A673 (cell line): ENCODE measurements around the gene CHRNG. TPM values are rescaled to one million over a fixed set of nuclear protein-coding genes. Genes with fewer than 3 reads are reported as not detected.

Experiments used
- BruUV-seq: library from RNA; stranded (reverse); fragments of 400-500 nt; replicated peaks from 2 replicates; lab custom pipeline; 2021; lab: Mats Ljungman, UMichigan
- CTCF ChIA-PET: fragments of 300-600 bp; sonication (Branson Sonifier 250); formaldehyde crosslinking; loops from one replicate; lab custom pipeline; 2022; ENCODE audit warnings: antibody characterized with exemption; lab: Charles Lee
- POLR2A ChIA-PET: fragments of 300-600 bp; sonication (Branson Sonifier 250); formaldehyde crosslinking; loops from one replicate; lab custom pipeline; 2022; ENCODE audit warnings: antibody characterized with exemption; ENCODE audit not compliant: low non-redundant PET; lab: Charles Lee
- DNase-seq: peaks from one replicate; pipeline ENCODE4 v3.0.0-alpha.2; 2015; ENCODE audit warnings: low spot score
- H3K27ac ChIP-seq: fragments of 200-600 bp; sonication (generic); 2 replicates; pipeline ENCODE4 v1.5.1; 2016; ENCODE audit warnings: mixed run types, low read depth, mild to moderate bottlenecking, mixed read lengths, antibody characterized with exemption, low read length; ENCODE audit not compliant: poor library complexity, severe bottlenecking
- H3K27me3 ChIP-seq: fragments of 200-600 bp; sonication (generic); replicated peaks from 2 replicates; pipeline ENCODE4 v1.6.1; 2017; ENCODE audit warnings: mixed run types, low read depth, mild to moderate bottlenecking, mixed read lengths, antibody characterized with exemption, low read length; ENCODE audit not compliant: insufficient read depth, poor library complexity
- H3K36me3 ChIP-seq: fragments of 200-600 bp; sonication (generic); 2 replicates; pipeline ENCODE4 v1.6.1; 2016; ENCODE audit warnings: mixed run types, mild to moderate bottlenecking, mixed read lengths, antibody characterized with exemption, low read length; ENCODE audit not compliant: insufficient read depth, poor library complexity, severe bottlenecking
- H3K4me1 ChIP-seq: fragments of 200-600 bp; sonication (generic); 2 replicates; pipeline ENCODE4 v1.6.1; 2017; ENCODE audit warnings: mixed run types, mild to moderate bottlenecking, mixed read lengths, antibody characterized with exemption, low read length; ENCODE audit not compliant: insufficient read depth, poor library complexity, severe bottlenecking
- H3K4me3 ChIP-seq: fragments of 200-600 bp; sonication (generic); 2 replicates; pipeline ENCODE4 v1.5.1; 2016; ENCODE audit warnings: low read depth, mixed run types, mild to moderate bottlenecking, mixed read lengths, low read length; ENCODE audit not compliant: poor library complexity, severe bottlenecking
- H3K9me3 ChIP-seq: fragments of 200-600 bp; sonication (generic); 2 replicates; pipeline ENCODE4 v1.6.1; 2016; ENCODE audit warnings: mixed run types, low read depth, mild to moderate bottlenecking, mixed read lengths, antibody characterized with exemption, low read length; ENCODE audit not compliant: poor library complexity, severe bottlenecking
- CTCF ChIP-seq: fragments of 300-800, 200-600 bp; sonication (generic); conservative IDR thresholded peaks from 2 replicates; pipeline ENCODE4 v1.5.1; 2017; ENCODE audit warnings: low read depth, mild to moderate bottlenecking, antibody characterized with exemption, low read length, moderate library complexity, mixed read lengths
- EZH2 ChIP-seq: fragments of 200-600 bp; sonication (generic); IDR thresholded peaks from 2 replicates; pipeline ENCODE4 v1.6.1; 2017; ENCODE audit warnings: borderline replicate concordance, low read depth, mild to moderate bottlenecking, mixed read lengths, antibody characterized with exemption, low read length; ENCODE audit not compliant: poor library complexity, severe bottlenecking
- intact Hi-C: fragments of 100-400 bp; cut with micrococcal nuclease; formaldehyde crosslinking; loops from one replicate; pipeline ENCODE4 v1.10.0; 2022; ENCODE audit not compliant: unreplicated experiment
- total RNA-seq: library from RNA; stranded (reverse); gene quantifications from 2 replicates; pipeline ENCODE4 v1.2.3, GENCODE V29; 2021

The CHRNG gene
- total RNA-seq, 1 experiment from 2014 or later, result not detected

- intact Hi-C loops, result no loop called here
- TF ChIP-seq EZH2, result no peak
- H3K4me1 ChIP-seq, result no peaks in the 10 kb centered on the region
- CTCF ChIA-PET, result no interaction called here
- no peak for DNase-seq
- POLR2A ChIA-PET, result no interaction called here
- BruUV-seq, result no TSS peak
- no peak overlapping the region for H3K4me3 ChIP-seq
- H3K27me3 ChIP-seq, result no peaks in the 10 kb centered on the region
- H3K9me3 ChIP-seq, result no peaks in the 10 kb centered on the region
- H3K36me3 ChIP-seq, result no peaks in the 10 kb centered on the region
- no peak overlapping the region for H3K27ac ChIP-seq
Observed at GRCh38 chr2:232592772-232593395, 53.4 kb downstream of the CHRNG start.

- intact Hi-C loops, result no loop called here
- TF ChIP-seq EZH2 (no peak), CTCF (no peak)
- BruUV-seq, result no TSS peak
- Histone ChIP-seq H3K36me3 (no peaks in the 10 kb centered on the region), H3K27ac (no peak overlapping the region), H3K9me3 (no peaks in the 10 kb centered on the region), H3K27me3 (no peaks in the 10 kb centered on the region), H3K4me1 (no peaks in the 10 kb centered on the region), H3K4me3 (no peak overlapping the region)
- DNase-seq, result no peak
- ChIA-PET POLR2A (no interaction called here), CTCF (no interaction called here)
Observed at GRCh38 chr2:232593982-232594381, 54.5 kb downstream of the CHRNG start.

Other genes with a start within 250 kb of the CHRNG start
- not detected in 2 replicates for gene ALPP, start 160.9 kb upstream of the CHRNG start, total RNA-seq
- not detected in 2 replicates for gene ALPG, start 132.8 kb upstream of the CHRNG start, total RNA-seq
- not detected in 2 replicates for gene ALPI, start 83.5 kb upstream of the CHRNG start, total RNA-seq
- 0.19 and 0.52 TPM in 2 replicates for gene ECEL1, start 51.9 kb upstream of the CHRNG start, total RNA-seq
- not detected in 2 replicates for gene PRSS56, start 19.3 kb upstream of the CHRNG start, total RNA-seq
- gene CHRND, start 13.5 kb upstream of the CHRNG start, total RNA-seq, result not detected in 2 replicates
- 9.0 and 9.8 TPM in 2 replicates for gene TIGD1, start 10.9 kb downstream of the CHRNG start, total RNA-seq
- 60.8 and 62.1 TPM in 2 replicates for gene EIF4E2, start 11.0 kb downstream of the CHRNG start, total RNA-seq
- gene EFHD1, start 93.9 kb downstream of the CHRNG start, total RNA-seq, result 0.58 and 1.4 TPM in 2 replicates
- gene GIGYF2, start 157.6 kb downstream of the CHRNG start, total RNA-seq, result 62.8 and 67.3 TPM in 2 replicates
- gene KCNJ13, start 236.9 kb downstream of the CHRNG start, total RNA-seq, result not detected in 2 replicates